ENCODE data around the gene NPC2.

Gene NPC2

GRCh38 chr14:74525361-74525851 is 32.3 kb upstream of the NPC2 start:
- TF ChIP-seq REST (IDR thresholded peaks at IDR 0.05; ENCODE audit: insufficient read depth in 1 of 2, low read depth in 2 of 2, low read length in 2 of 2) (no peak), POLR2AphosphoS5 (IDR thresholded peaks at IDR 0.05; ENCODE audit: low read depth, low read length) (no peak), FOXP2 (optimal IDR thresholded peaks at IDR 0.05; ENCODE audit: borderline replicate concordance, extremely low read depth, extremely low read length, insufficient read depth) (no peak), SIN3A (IDR thresholded peaks at IDR 0.05; ENCODE audit: borderline replicate concordance, insufficient read depth, low read length) (no peak), TAF1 (IDR thresholded peaks at IDR 0.05; ENCODE audit: borderline replicate concordance, insufficient read depth, low read length) (no peak)

- TF ChIP-seq FOXP2 (optimal IDR thresholded peaks at IDR 0.05; ENCODE audit: borderline replicate concordance, extremely low read depth, extremely low read length, insufficient read depth): no peak
- no peak for TF ChIP-seq REST (IDR thresholded peaks at IDR 0.05; ENCODE audit: insufficient read depth in 1 of 2, low read depth in 2 of 2, low read length in 2 of 2)
- no peak for TF ChIP-seq SIN3A (IDR thresholded peaks at IDR 0.05; ENCODE audit: borderline replicate concordance, insufficient read depth, low read length)
- no peak for TF ChIP-seq TAF1 (IDR thresholded peaks at IDR 0.05; ENCODE audit: borderline replicate concordance, insufficient read depth, low read length)
- no peak for TF ChIP-seq POLR2AphosphoS5 (IDR thresholded peaks at IDR 0.05; ENCODE audit: low read depth, low read length)
Observed at GRCh38 chr14:74524812-74525135, 31.7 kb upstream of the NPC2 start.

GRCh38 chr14:74524076-74524811 is 31.1 kb upstream of the NPC2 start:
- no peak for TF ChIP-seq POLR2AphosphoS5 (IDR thresholded peaks at IDR 0.05; ENCODE audit: low read depth, low read length)
- TF ChIP-seq REST (IDR thresholded peaks at IDR 0.05; ENCODE audit: insufficient read depth in 1 of 2, low read depth in 2 of 2, low read length in 2 of 2): no peak
- no peak for TF ChIP-seq TAF1 (IDR thresholded peaks at IDR 0.05; ENCODE audit: borderline replicate concordance, insufficient read depth, low read length)
- TF ChIP-seq SIN3A (IDR thresholded peaks at IDR 0.05; ENCODE audit: borderline replicate concordance, insufficient read depth, low read length): no peak
- no peak for TF ChIP-seq FOXP2 (optimal IDR thresholded peaks at IDR 0.05; ENCODE audit: borderline replicate concordance, extremely low read depth, extremely low read length, insufficient read depth)

DNA sequence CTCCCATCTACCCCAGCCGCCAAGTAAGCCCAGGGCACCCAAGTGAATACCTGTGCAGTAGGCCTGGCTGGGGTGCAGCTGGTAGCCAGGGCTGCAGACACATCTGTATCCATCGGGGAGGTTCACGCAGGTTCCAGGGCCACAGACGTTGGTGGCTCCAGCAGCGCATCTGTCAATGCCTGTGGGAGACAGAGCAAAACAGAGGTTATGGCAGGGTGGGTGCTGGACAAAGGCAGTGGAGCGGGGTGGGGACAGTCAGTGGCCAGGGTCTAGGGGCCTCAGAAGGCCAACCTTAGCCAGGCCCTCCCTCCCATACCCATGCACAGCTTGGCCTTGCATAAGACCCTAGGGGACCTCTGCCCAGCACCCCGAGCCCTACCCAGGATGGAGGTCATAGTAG is 29.6 kb upstream of the NPC2 start:
- TF ChIP-seq POLR2AphosphoS5 (IDR thresholded peaks at IDR 0.05; ENCODE audit: low read depth, low read length): no peak
- TF ChIP-seq TAF1 (IDR thresholded peaks at IDR 0.05; ENCODE audit: borderline replicate concordance, insufficient read depth, low read length): no peak
- TF ChIP-seq SIN3A (IDR thresholded peaks at IDR 0.05; ENCODE audit: borderline replicate concordance, insufficient read depth, low read length): no peak

GRCh38 chr14:74521756-74522155 is 28.7 kb upstream of the NPC2 start:
- no peak for TF ChIP-seq SIN3A (IDR thresholded peaks at IDR 0.05; ENCODE audit: borderline replicate concordance, insufficient read depth, low read length)
- no peak for TF ChIP-seq TAF1 (IDR thresholded peaks at IDR 0.05; ENCODE audit: borderline replicate concordance, insufficient read depth, low read length)
- TF ChIP-seq FOXP2 (optimal IDR thresholded peaks at IDR 0.05; ENCODE audit: borderline replicate concordance, extremely low read depth, extremely low read length, insufficient read depth): no peak
- no peak for TF ChIP-seq REST (IDR thresholded peaks at IDR 0.05; ENCODE audit: insufficient read depth in 1 of 2, low read depth in 2 of 2, low read length in 2 of 2)
- TF ChIP-seq POLR2AphosphoS5 (IDR thresholded peaks at IDR 0.05; ENCODE audit: low read depth, low read length): no peak
